ENCODE measurements around the gene FDCSP.
"Not testable (repeated sequence)": the region's sequence is repeated elsewhere in the genome, so short reads cannot be mapped to it uniquely, and the experiment has no call there.

FDCSP gene

GRCh38 chr4:70225824-70226223 is at the start of gene FDCSP:
TSS of gene FDCSP (plus strand) at chr4:70226124. CDS start at chr4:70231195, 5,071 bp downstream.
- no peak for DNase-seq

- no peak for DNase-seq
Observed at GRCh38 chr4:70177090-70177489, 48.8 kb upstream of the FDCSP start.

- no peak for DNase-seq
Observed at GRCh38 chr4:70178075-70178660, 47.8 kb upstream of the FDCSP start.

- DNase-seq = no peak
Observed at GRCh38 chr4:70179811-70180210, 46.1 kb upstream of the FDCSP start.

- DNase-seq = no peak
Observed at GRCh38 chr4:70181864-70182263, 44.1 kb upstream of the FDCSP start.

GRCh38 chr4:70182517-70183167 is 43.3 kb upstream of the FDCSP start:
- DNase-seq = no peak

- no peak for DNase-seq
Observed at GRCh38 chr4:70183168-70183939, 42.6 kb upstream of the FDCSP start.

GRCh38 chr4:70183940-70184246 is 42.0 kb upstream of the FDCSP start:
- no peak for DNase-seq

GRCh38 chr4:70187216-70187615 is 38.7 kb upstream of the FDCSP start:
- no peak for DNase-seq

GRCh38 chr4:70190579-70190978 is 35.3 kb upstream of the FDCSP start:
- no peak for DNase-seq

GRCh38 chr4:70191647-70192046 is 34.3 kb upstream of the FDCSP start:
- DNase-seq = no peak

GRCh38 chr4:70192895-70193294 is 33.0 kb upstream of the FDCSP start:
- DNase-seq = no peak

GRCh38 chr4:70195425-70195824 is 30.5 kb upstream of the FDCSP start, which contains the start of gene ODAM:
TSS of gene ODAM (plus strand) at chr4:70195725. CDS start at chr4:70196544, 819 bp downstream.
- DNase-seq = no peak

- no peak for DNase-seq
Observed at GRCh38 chr4:70196857-70197256, 29.1 kb upstream of the FDCSP start.

- DNase-seq = no peak
Observed at GRCh38 chr4:70197842-70198241, 28.1 kb upstream of the FDCSP start.

- no peak for DNase-seq
Observed at GRCh38 chr4:70203601-70204000, 22.3 kb upstream of the FDCSP start.

GRCh38 chr4:70212752-70213151 is 13.2 kb upstream of the FDCSP start:
- DNase-seq = not testable (repeated sequence)

- DNase-seq = not testable (repeated sequence)
Observed at GRCh38 chr4:70216109-70216508, 9.8 kb upstream of the FDCSP start.

GRCh38 chr4:70216550-70216949 is 9.4 kb upstream of the FDCSP start:
- DNase-seq = not testable (repeated sequence)

GRCh38 chr4:70221389-70221788 is 4.5 kb upstream of the FDCSP start:
- DNase-seq = not testable (repeated sequence)

GRCh38 chr4:70221818-70222217 is 4.1 kb upstream of the FDCSP start:
- not testable (repeated sequence) for DNase-seq

- DNase-seq = no peak
Observed at GRCh38 chr4:70236125-70236524, 10.2 kb downstream of the FDCSP start.

GRCh38 chr4:70239131-70239883 is 13.4 kb downstream of the FDCSP start:
- no peak for DNase-seq

Measured in activated CD4-positive, alpha-beta T cell treated with anti-CD3 and anti-CD28 coated beads, Interleukin-2, amount 50 U/mL, for 4 hours (primary cell).